Testis (tissue), 2 donors: ENCODE results near the gene RAPH1.

Source experiments
- POLR2A ChIP-seq: fragments of 450-650 bp; IDR thresholded peaks from one replicate; pipeline ENCODE4 v1.6.1; 2017; ENCODE audit warnings: antibody characterized with exemption, mild to moderate bottlenecking, moderate library complexity
- TF ChIP-seq, protein P1 (sequence below), 3 experiments: fragments of 450-650 bp in 2 of 3; fragments of 200-600 bp in 1 of 3; sonication (generic) in 1 of 3; IDR thresholded peaks; one replicate each; pipeline ENCODE4 v1.5.1; 2016 to 2019; ENCODE audit warnings: antibody characterized with exemption in 3 of 3, mild to moderate bottlenecking in 2 of 3, moderate library complexity in 1 of 3

DNA sequence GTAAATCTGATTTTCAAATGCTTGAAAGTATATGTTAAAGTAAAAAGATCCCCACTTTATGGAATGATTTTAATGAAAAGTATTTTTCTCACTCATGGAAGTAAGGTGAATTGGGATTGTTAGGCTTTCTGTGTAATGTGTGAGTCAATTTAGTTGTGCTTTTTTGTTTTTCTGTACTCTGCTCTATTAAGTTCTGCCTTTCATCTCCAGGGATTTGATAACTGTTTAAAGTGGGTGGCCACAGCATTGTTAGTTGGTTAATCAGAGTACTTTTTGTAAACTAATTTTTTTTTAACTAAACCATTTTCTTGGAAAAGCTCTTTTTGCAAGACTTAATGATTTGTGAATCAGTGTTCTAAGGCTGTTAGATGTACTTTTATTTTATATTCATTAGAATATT is 130.1 kb downstream of the RAPH1 start:
- TF ChIP-seq, protein P1, sequence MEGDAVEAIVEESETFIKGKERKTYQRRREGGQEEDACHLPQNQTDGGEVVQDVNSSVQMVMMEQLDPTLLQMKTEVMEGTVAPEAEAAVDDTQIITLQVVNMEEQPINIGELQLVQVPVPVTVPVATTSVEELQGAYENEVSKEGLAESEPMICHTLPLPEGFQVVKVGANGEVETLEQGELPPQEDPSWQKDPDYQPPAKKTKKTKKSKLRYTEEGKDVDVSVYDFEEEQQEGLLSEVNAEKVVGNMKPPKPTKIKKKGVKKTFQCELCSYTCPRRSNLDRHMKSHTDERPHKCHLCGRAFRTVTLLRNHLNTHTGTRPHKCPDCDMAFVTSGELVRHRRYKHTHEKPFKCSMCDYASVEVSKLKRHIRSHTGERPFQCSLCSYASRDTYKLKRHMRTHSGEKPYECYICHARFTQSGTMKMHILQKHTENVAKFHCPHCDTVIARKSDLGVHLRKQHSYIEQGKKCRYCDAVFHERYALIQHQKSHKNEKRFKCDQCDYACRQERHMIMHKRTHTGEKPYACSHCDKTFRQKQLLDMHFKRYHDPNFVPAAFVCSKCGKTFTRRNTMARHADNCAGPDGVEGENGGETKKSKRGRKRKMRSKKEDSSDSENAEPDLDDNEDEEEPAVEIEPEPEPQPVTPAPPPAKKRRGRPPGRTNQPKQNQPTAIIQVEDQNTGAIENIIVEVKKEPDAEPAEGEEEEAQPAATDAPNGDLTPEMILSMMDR (IDR thresholded peaks at IDR 0.05): no peak
- no peak for TF ChIP-seq POLR2A
